Suprapubic skin (tissue), 4 donors: ENCODE data around the gene LARGE1. TPM values are rescaled to one million over a fixed set of nuclear protein-coding genes. Genes with fewer than 3 reads are reported as not detected.

Source experiments
- DNase-seq, 2 donors: peaks; one replicate each; pipeline ENCODE4 v3.0.0-alpha.2; 2019; ENCODE audit warnings: low spot score in 2 of 2
- H3K27ac ChIP-seq: fragments of 200-600 bp; sonication (generic); one replicate; pipeline ENCODE4 v1.5.1; 2019
- H3K27me3 ChIP-seq: fragments of 200-600 bp; sonication (generic); one replicate; pipeline ENCODE4 v1.5.1; 2019
- H3K36me3 ChIP-seq: fragments of 200-600 bp; sonication (generic); one replicate; pipeline ENCODE4 v1.5.1; 2019
- H3K4me1 ChIP-seq: fragments of 200-600 bp; sonication (generic); one replicate; pipeline ENCODE4 v1.5.1; 2019
- H3K4me3 ChIP-seq: fragments of 200-600 bp; sonication (generic); one replicate; pipeline ENCODE4 v1.5.1; 2019; ENCODE audit warnings: mild to moderate bottlenecking
- H3K9me3 ChIP-seq: fragments of 200-600 bp; sonication (generic); one replicate; pipeline ENCODE4 v1.5.1; 2019
- EP300 ChIP-seq: sonication (generic); formaldehyde crosslinking; IDR thresholded peaks from one replicate; pipeline ENCODE4 v1.6.1; 2017; ENCODE audit warnings: antibody characterized with exemption
- POLR2A ChIP-seq, 2 donors: fragments of 450-650 bp; IDR thresholded peaks; one replicate each; pipeline ENCODE4 v1.6.1; 2017; ENCODE audit warnings: antibody characterized with exemption in 2 of 2, mild to moderate bottlenecking in 2 of 2, moderate library complexity in 2 of 2
- POLR2AphosphoS5 ChIP-seq, 3 donors: sonication (generic); formaldehyde crosslinking; IDR thresholded peaks; one replicate each; pipeline ENCODE4 v1.6.1; 2017; ENCODE audit warnings: antibody characterized with exemption in 3 of 3
- WGBS: methylation state at CpG from one replicate; pipeline ENCODE4 v1.1.5; 2018; 5-methylcytosine and 5-hydroxymethylcytosine counted together
- total RNA-seq, 4 donors: library from RNA; depleted of rRNA; stranded (reverse); fragments of >200 nt; gene quantifications; one replicate each; pipeline ENCODE4 v1.1.0, GENCODE V29; 2016
- TF ChIP-seq, protein P1 (sequence below), 2 donors: fragments of 200-600 bp in 1 of 2; fragments of 450-650 bp in 1 of 2; sonication (generic) in 1 of 2; IDR thresholded peaks; one replicate each; pipeline ENCODE4 v1.5.1; 2016 to 2019; ENCODE audit warnings: antibody characterized with exemption in 2 of 2, mild to moderate bottlenecking in 1 of 2, moderate library complexity in 1 of 2

The LARGE1 gene
- total RNA-seq, 4 donors from 2014 or later: 12.1 to 41.6 (median 21.1) TPM

DNA sequence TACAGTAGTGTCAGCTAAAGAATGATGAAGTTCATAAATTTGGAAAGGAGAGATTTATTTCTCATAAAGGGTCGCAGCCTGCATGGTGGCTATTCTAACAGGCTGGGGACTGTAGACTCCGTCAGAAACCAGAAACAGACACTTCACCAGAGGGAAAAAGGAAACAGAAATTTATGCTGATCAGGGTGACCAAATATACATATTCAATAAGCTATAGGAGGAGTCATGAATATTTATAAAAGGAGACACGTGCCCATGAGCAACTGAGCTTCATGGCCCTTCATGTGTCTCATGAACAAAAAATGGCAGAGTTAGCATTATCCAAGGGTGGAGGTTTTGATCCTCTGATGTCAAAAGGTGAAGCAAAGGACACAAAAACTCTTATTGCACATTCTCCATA is 392.1 kb downstream of the LARGE1 start:
- Histone ChIP-seq H3K4me3 (no peak overlapping the region), H3K9me3 (no peaks in the 10 kb centered on the region), H3K27me3 (no peaks in the 10 kb centered on the region), H3K4me1 (no peaks in the 10 kb centered on the region), H3K36me3 (no peaks in the 10 kb centered on the region), H3K27ac (no peak overlapping the region)
- no peak for TF ChIP-seq EP300
- TF ChIP-seq, protein P1, sequence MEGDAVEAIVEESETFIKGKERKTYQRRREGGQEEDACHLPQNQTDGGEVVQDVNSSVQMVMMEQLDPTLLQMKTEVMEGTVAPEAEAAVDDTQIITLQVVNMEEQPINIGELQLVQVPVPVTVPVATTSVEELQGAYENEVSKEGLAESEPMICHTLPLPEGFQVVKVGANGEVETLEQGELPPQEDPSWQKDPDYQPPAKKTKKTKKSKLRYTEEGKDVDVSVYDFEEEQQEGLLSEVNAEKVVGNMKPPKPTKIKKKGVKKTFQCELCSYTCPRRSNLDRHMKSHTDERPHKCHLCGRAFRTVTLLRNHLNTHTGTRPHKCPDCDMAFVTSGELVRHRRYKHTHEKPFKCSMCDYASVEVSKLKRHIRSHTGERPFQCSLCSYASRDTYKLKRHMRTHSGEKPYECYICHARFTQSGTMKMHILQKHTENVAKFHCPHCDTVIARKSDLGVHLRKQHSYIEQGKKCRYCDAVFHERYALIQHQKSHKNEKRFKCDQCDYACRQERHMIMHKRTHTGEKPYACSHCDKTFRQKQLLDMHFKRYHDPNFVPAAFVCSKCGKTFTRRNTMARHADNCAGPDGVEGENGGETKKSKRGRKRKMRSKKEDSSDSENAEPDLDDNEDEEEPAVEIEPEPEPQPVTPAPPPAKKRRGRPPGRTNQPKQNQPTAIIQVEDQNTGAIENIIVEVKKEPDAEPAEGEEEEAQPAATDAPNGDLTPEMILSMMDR (IDR thresholded peaks at IDR 0.05): no peak
- WGBS: 57% methylated on average over 3 of the region's 3 CpGs
- DNase-seq: no peak

DNA sequence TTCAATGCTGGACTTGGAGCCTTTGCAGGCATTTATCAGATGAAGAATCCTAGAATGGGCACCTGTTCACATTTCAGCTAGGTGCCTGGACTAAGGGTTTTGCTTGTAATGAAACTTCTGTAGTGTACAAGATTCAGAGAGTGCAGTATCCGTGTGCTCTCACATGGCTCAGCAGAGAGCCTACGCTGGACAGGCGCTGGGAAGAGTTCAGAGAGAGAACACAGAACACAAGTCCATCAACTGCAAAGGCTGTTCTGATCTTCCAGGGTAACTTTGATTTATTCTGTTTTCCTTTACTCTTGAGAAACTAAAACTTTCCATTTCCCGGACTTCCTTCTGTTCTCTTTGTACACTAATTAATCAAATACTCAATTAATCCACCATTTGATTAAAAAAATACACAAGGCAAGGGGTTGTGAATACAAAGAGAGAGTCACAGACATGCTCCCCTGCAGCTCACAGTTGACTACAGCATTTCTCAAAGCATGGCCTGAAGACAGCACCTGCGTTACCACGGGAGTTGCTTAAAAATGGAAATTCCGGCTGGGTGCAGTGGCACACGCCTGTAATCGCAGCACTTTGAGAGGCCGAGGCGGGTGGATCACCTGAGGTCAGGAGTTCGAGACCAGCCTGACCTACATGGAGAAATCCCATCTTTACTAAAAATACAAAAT is 393.7 kb downstream of the LARGE1 start:
- Histone ChIP-seq H3K36me3 (no peaks in the 10 kb centered on the region), H3K9me3 (no peaks in the 10 kb centered on the region), H3K4me3 (no peak overlapping the region), H3K4me1 (no peaks in the 10 kb centered on the region), H3K27me3 (no peaks in the 10 kb centered on the region), H3K27ac (no peak overlapping the region)
- WGBS: 90% methylated on average over 12 of the region's 12 CpGs
- TF ChIP-seq EP300 (no peak), POLR2A (IDR thresholded peaks at IDR 0.05) (no peak), POLR2AphosphoS5 (IDR thresholded peaks at IDR 0.05) (no peak)
- TF ChIP-seq, protein P1 (IDR thresholded peaks at IDR 0.05): no peak
- DNase-seq: no peak

DNA sequence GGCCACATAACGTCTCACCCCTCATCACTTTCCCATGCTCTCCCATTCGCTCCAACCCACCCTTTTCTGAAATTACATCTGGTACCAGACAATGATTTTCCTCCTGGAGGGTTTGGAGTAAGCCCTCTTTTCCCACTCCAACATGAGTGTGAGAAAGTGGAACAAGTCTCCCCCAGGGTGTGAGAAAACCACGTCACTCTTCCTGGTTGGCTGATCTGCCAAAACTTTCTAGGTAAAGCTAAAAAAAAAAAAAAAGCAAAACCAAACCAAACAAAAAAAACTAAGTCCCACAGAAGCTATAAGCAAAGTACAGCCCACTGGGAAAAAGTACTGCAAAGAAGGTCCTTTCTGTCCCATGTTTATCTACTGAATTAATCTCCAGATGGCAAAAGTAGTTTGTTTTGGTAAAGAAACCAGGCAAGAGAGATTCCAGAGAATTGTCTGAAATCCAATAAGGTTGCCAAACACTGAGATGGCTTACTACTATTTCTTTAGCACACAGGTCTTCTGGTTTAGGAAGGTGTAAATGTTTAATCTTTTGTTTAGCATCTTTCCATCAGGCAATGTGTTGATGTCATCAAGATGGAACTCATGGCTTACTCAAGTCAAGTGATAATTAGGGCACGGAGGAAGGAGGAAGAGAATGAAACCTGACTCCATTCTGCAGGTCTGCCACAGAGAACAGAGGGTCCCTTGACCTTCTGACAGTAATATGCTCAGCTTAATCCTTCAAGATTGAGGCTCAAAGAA is 395.6 kb downstream of the LARGE1 start:
- no peak overlapping the region for H3K27ac ChIP-seq
- H3K4me1 ChIP-seq: no peaks in the 10 kb centered on the region
- WGBS: 63% methylated on average over 4 of the region's 4 CpGs
- H3K9me3 ChIP-seq: peaks cover 4% of the 10 kb centered on the region
- no peak overlapping the region for H3K4me3 ChIP-seq
- H3K27me3 ChIP-seq: no peaks in the 10 kb centered on the region
- DNase-seq: no peak
- TF ChIP-seq EP300: no peak
- no peak for TF ChIP-seq POLR2AphosphoS5 (IDR thresholded peaks at IDR 0.05)
- TF ChIP-seq POLR2A (IDR thresholded peaks at IDR 0.05): no peak
- TF ChIP-seq, protein P1 (IDR thresholded peaks at IDR 0.05): no peak
- no peaks in the 10 kb centered on the region for H3K36me3 ChIP-seq

DNA sequence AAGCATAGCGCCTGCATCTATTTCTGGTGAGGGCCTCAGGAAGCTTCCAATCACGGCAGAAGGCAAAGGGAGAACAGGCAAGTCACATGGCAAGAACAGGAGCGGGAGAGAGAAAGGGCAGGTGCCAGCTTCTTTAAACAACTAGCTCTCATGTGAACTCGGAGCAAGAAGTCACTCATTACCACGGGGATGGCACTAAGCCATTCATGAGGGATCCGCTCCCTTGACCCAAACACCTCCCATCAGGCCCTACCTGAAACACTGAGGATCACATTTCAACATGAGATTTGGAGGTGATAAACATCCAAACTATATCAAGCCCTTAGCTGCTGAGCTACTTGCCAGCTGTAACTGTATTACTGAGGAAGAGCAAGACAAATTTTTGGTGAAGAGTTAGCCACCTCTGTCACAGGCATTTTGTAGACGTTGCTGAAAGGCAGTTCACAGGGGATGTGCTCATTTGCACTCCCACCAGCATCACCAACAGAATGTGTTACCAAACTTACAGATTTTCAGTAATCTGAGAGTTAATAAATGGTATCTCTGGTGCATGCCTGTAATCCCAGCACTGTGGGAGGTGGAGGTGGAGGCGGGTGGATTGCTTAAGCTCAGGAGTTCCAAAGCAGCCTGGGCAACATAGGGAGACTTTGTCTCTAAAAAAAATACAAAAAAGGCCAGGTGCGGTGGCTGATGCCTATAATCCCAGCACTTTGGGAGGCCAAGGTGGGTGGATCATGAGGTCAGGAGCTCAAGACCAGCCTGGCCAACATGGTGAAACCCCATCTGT is 398.2 kb downstream of the LARGE1 start:
- no peaks in the 10 kb centered on the region for H3K36me3 ChIP-seq
- TF ChIP-seq POLR2A (IDR thresholded peaks at IDR 0.05) (no peak), EP300 (no peak), POLR2AphosphoS5 (IDR thresholded peaks at IDR 0.05) (no peak)
- TF ChIP-seq, protein P1 (IDR thresholded peaks at IDR 0.05): no peak
- H3K4me1 ChIP-seq: peaks cover 13% of the 10 kb centered on the region
- no peak overlapping the region for H3K4me3 ChIP-seq
- 94% methylated on average over 9 of the region's 9 CpGs for WGBS
- no peak overlapping the region for H3K27ac ChIP-seq
- H3K9me3 ChIP-seq: peaks cover 4% of the 10 kb centered on the region
- DNase-seq: no peak
- no peaks in the 10 kb centered on the region for H3K27me3 ChIP-seq
